Ectodermal cell (in vitro differentiated cells): ENCODE results near the gene SLC38A4. TPM values are rescaled to one million over a fixed set of nuclear protein-coding genes. Genes with fewer than 3 reads are reported as not detected.
"Not testable (repeated sequence)": the region's sequence is repeated elsewhere in the genome, so short reads cannot be mapped to it uniquely, and the experiment has no call there.

Experiments
- H3K27ac ChIP-seq: 2 replicates; pipeline ENCODE4 v1.7.0; 2013; ENCODE audit warnings: mild to moderate bottlenecking, low read depth, low read length; ENCODE audit not compliant: insufficient read depth, poor library complexity, severe bottlenecking
- H3K27me3 ChIP-seq: 2 replicates; pipeline ENCODE4 v1.7.0; 2013; ENCODE audit warnings: mild to moderate bottlenecking, low read length; ENCODE audit not compliant: insufficient read depth, control insufficient read depth, poor library complexity, severe bottlenecking
- H3K36me3 ChIP-seq: one replicate; pipeline ENCODE4 v1.7.0; 2013; ENCODE audit warnings: low read length; ENCODE audit not compliant: control insufficient read depth, insufficient read depth
- H3K4me1 ChIP-seq: one replicate; pipeline ENCODE4 v1.7.0; 2013; ENCODE audit warnings: low read length; ENCODE audit not compliant: control insufficient read depth, insufficient read depth
- H3K4me3 ChIP-seq: 2 replicates; pipeline ENCODE4 v1.7.0; 2013; ENCODE audit warnings: low read depth, low read length, control low read depth; ENCODE audit not compliant: insufficient read depth
- H3K9me3 ChIP-seq: 2 replicates; pipeline ENCODE4 v1.7.0; 2013; ENCODE audit warnings: mild to moderate bottlenecking, low read length, moderate library complexity; ENCODE audit not compliant: control insufficient read depth
- WGBS, 2 experiments: methylation state at CpG; one replicate each; pipeline ENCODE4 v1.1.7; 2013; ENCODE audit warnings: missing lambda C conversion rate in 2 of 2; 5-methylcytosine and 5-hydroxymethylcytosine counted together
- polyA plus RNA-seq, 4 experiments: library from polyadenylated mRNA; stranded (reverse); fragments of 50-300 nt; gene quantifications; one replicate each; pipeline ENCODE4 v1.2.3, GENCODE V29; 2013

Gene SLC38A4, protein sequence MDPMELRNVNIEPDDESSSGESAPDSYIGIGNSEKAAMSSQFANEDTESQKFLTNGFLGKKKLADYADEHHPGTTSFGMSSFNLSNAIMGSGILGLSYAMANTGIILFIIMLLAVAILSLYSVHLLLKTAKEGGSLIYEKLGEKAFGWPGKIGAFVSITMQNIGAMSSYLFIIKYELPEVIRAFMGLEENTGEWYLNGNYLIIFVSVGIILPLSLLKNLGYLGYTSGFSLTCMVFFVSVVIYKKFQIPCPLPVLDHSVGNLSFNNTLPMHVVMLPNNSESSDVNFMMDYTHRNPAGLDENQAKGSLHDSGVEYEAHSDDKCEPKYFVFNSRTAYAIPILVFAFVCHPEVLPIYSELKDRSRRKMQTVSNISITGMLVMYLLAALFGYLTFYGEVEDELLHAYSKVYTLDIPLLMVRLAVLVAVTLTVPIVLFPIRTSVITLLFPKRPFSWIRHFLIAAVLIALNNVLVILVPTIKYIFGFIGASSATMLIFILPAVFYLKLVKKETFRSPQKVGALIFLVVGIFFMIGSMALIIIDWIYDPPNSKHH
- 6.8 TPM for polyA plus RNA-seq (2013, experiment 1 of 4)
- polyA plus RNA-seq (2013, experiment 2 of 4), result 8.8 TPM
- 6.1 TPM for polyA plus RNA-seq (2013, experiment 3 of 4)
- 6.1 TPM for polyA plus RNA-seq (2013, experiment 4 of 4)

- 26 to 29% methylated on average over 29 of the region's 29 CpGs for WGBS, 2 experiments
- Histone ChIP-seq H3K4me1 (peaks cover 3% of the 10 kb centered on the region), H3K27me3 (peaks cover 52% of the 10 kb centered on the region), H3K4me3 (peak within 1 kb of the TSS; percentile 41), H3K27ac (peak within 1 kb of the TSS; percentile 17), H3K9me3 (no peaks in the 10 kb centered on the region), H3K36me3 (no peaks in the 10 kb centered on the region)
Observed at GRCh38 chr12:46825591-46826414, at the start of gene SLC38A4. TSS of gene SLC38A4 (minus strand) at chr12:46825997. CDS start at chr12:46793071, 32,926 bp downstream.

DNA sequence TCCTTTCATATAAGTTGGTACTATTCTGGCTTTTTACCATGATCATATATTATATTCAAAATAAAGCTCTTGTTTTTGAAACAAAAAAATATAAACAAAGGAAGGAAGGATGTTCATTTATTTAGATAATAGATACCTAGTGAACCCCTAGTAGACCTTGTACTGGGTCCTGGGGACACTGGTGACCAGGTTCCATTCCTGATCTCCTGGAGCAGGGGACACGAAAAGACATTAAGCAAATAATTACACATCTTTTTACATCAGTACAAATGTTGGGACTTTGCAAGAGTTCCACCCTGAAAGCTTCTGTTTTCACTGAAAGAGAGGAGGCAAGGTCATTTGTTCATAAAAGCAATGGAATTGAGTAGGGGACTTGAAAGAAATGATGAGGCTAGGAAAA lies 49.3 kb upstream of the SLC38A4 start:
- Histone ChIP-seq H3K4me3 (no peak overlapping the region), H3K27me3 (no peaks in the 10 kb centered on the region), H3K4me1 (no peaks in the 10 kb centered on the region), H3K9me3 (no peaks in the 10 kb centered on the region), H3K36me3 (no peaks in the 10 kb centered on the region), H3K27ac (no peak overlapping the region)
- 77 to 100% methylated on average over 1 of the region's 1 CpG for WGBS, 2 experiments

- WGBS, 2 experiments, result 84% methylated on average over 3 of the region's 3 CpGs
- H3K4me3 ChIP-seq, result no peak overlapping the region
- H3K9me3 ChIP-seq, result no peaks in the 10 kb centered on the region
- no peaks in the 10 kb centered on the region for H3K4me1 ChIP-seq
- H3K27me3 ChIP-seq, result no peaks in the 10 kb centered on the region
- no peaks in the 10 kb centered on the region for H3K36me3 ChIP-seq
- H3K27ac ChIP-seq, result no peak overlapping the region
Observed at GRCh38 chr12:46874642-46875041, 48.8 kb upstream of the SLC38A4 start.

- no peak overlapping the region for H3K4me3 ChIP-seq
- H3K4me1 ChIP-seq, result no peaks in the 10 kb centered on the region
- no peaks in the 10 kb centered on the region for H3K36me3 ChIP-seq
- no peak overlapping the region for H3K27ac ChIP-seq
- H3K27me3 ChIP-seq, result no peaks in the 10 kb centered on the region
- WGBS, 2 experiments, result 95 to 98% methylated on average over 4 of the region's 4 CpGs
- no peaks in the 10 kb centered on the region for H3K9me3 ChIP-seq
Observed at GRCh38 chr12:46872135-46872534, 46.3 kb upstream of the SLC38A4 start.

DNA sequence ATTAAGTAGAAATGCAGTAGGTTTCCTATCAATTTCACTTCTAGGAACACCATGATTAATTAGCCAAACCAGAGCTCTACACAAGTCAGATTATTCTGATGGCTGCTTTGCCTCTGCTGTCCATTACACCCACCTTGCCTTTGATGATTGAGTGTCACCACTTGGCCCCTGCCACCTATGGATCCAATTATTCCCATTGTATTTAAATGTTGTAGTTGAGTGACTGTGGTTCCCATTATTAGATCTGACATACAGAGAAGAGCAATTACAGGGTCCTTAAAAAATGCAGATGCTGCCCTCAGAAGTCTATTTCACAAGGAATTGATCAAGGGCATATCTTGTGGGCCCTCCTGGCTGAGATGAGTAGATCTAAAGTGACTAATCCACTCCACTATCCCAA lies 39.5 kb upstream of the SLC38A4 start:
- H3K27me3 ChIP-seq, result no peaks in the 10 kb centered on the region
- no peaks in the 10 kb centered on the region for H3K4me1 ChIP-seq
- peaks cover 3% of the 10 kb centered on the region for H3K9me3 ChIP-seq
- H3K36me3 ChIP-seq, result no peaks in the 10 kb centered on the region
- H3K27ac ChIP-seq, result no peak overlapping the region
- no peak overlapping the region for H3K4me3 ChIP-seq

DNA sequence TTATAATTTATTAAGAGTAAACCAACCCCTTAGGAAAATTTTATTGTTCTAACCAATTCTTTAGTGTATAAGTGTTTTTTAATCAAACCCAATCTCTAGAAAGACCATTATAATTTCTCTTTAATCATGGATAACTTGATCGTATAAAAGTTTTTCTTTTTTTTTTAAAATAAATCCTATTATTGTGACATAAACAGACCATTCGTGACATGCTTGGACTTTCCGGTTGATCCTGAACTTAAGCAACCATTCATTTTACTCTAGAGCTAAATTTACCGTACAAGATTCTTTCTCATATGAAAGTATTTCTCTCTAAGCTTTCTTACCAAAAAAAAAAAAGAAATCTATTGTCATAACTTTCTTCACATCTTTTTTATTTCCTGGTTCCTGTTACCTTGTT lies 32.6 kb upstream of the SLC38A4 start:
- Histone ChIP-seq H3K27ac (no peak overlapping the region), H3K4me1 (no peaks in the 10 kb centered on the region), H3K4me3 (no peak overlapping the region), H3K9me3 (no peaks in the 10 kb centered on the region), H3K36me3 (no peaks in the 10 kb centered on the region), H3K27me3 (no peaks in the 10 kb centered on the region)
- WGBS, 2 experiments, result 84 to 92% methylated on average over 3 of the region's 4 CpGs

DNA sequence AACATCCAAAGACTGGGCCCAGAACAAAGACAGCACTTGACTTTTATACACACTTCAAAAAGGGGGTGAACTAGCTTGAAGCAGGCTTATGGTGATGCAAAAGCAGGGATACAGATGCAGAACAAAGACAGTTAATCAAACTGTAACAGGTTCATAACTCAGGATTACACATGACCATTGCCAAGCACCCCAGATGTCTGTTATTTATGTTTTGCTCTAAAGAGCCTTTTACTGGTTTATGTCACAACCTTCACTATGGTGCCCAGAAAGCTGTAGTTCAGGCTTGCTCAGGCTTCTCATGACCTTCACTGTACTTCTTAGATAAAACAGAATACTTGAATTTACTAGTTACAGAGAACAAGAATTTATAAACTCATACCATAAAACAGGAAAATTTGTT lies 31.7 kb upstream of the SLC38A4 start:
- H3K27me3 ChIP-seq, result no peaks in the 10 kb centered on the region
- H3K9me3 ChIP-seq, result no peaks in the 10 kb centered on the region

GRCh38 chr12:46855760-46856159 lies 30.0 kb upstream of the SLC38A4 start:
- H3K4me3 ChIP-seq, result no peak overlapping the region
- H3K27me3 ChIP-seq, result no peaks in the 10 kb centered on the region
- H3K36me3 ChIP-seq, result no peaks in the 10 kb centered on the region
- H3K9me3 ChIP-seq, result no peaks in the 10 kb centered on the region
- no peaks in the 10 kb centered on the region for H3K4me1 ChIP-seq
- no peak overlapping the region for H3K27ac ChIP-seq
- 20 to 95% methylated on average over 1 to 2 of the region's 2 CpGs for WGBS, 2 experiments

More for the DNA sequence above, 31.7 kb upstream of the SLC38A4 start:
- Histone ChIP-seq H3K36me3 (no peaks in the 10 kb centered on the region), H3K4me3 (no peak overlapping the region), H3K27ac (no peak overlapping the region), H3K4me1 (no peaks in the 10 kb centered on the region)

- H3K27me3 ChIP-seq, H3K4me3 ChIP-seq, H3K9me3 ChIP-seq, H3K36me3 ChIP-seq, H3K4me1 ChIP-seq, H3K27ac ChIP-seq: not testable (repeated sequence)
Observed at GRCh38 chr12:46854188-46854587, 28.4 kb upstream of the SLC38A4 start.

- H3K4me1 ChIP-seq, H3K4me3 ChIP-seq, H3K36me3 ChIP-seq, H3K27me3 ChIP-seq, H3K27ac ChIP-seq, H3K9me3 ChIP-seq: not testable (repeated sequence)
- 89 to 90% methylated on average over 8 of the region's 8 CpGs for WGBS, 2 experiments
Observed at GRCh38 chr12:46848792-46849191, 23.0 kb upstream of the SLC38A4 start.
